HCEC 1CT (cell line): Measurements from ENCODE around the gene KLHL33.
A peak's percentile ranks its signal among the peaks of the same experiment; 100 is the strongest.

Source experiments
- DNase-seq: peaks from one replicate; pipeline ENCODE4 v3.0.0-alpha.2; 2017

The KLHL33 gene

GRCh38 chr14:20412876-20413743 lies 22.9 kb downstream of the KLHL33 start, which contains the start of gene TEP1:
TSS of gene TEP1 (minus strand) at chr14:20413501. CDS start at chr14:20408439, 5,062 bp downstream.
- peak; percentile 83 for DNase-seq

DNA sequence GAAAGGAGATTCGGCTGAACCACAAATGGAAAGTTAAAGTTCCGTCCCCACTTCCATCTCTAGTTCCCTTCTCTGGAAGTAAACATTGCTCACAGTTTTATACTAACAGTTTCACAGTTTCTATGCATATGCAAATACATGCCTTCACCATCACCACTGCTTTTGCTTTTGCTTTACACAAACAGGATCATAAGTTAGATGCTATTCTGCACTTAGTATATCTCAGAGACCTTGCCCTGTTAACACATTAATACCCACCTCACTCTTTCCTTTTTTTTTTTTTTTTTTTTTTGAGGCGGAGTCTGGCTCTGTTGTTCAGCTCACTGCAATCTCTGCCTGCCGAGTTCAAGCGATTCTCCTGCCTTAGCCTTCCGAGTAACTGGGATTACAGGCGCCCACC lies 23.6 kb downstream of the KLHL33 start:
- DNase-seq, result no peak

GRCh38 chr14:20409226-20409625 lies 26.7 kb downstream of the KLHL33 start:
- peak; percentile 61 for DNase-seq

DNA sequence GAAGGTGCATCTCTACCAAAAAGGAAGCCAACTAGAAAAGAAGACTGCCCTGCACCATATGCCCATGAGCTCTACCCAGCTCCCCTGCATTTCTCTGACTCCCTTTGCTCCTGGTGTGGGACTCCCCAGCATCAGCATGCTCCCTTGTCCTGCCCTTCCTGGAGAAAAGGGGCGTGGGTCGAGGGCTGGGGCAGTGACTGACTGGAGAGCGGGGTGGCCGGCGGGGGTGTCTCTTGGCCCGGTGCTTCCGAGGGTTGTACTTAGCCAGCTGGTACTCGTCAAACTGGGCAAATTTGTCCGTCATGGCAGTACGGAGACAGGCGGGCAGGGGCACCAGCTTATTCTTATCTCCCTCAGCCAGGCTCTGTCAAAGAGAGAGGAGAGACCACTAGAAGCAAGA lies 32.4 kb downstream of the KLHL33 start:
- DNase-seq, result no peak

- DNase-seq, result peak; percentile 21
Observed at GRCh38 chr14:20400965-20401593, 34.9 kb downstream of the KLHL33 start.

GRCh38 chr14:20400589-20400964 lies 35.4 kb downstream of the KLHL33 start:
- no peak for DNase-seq

DNA sequence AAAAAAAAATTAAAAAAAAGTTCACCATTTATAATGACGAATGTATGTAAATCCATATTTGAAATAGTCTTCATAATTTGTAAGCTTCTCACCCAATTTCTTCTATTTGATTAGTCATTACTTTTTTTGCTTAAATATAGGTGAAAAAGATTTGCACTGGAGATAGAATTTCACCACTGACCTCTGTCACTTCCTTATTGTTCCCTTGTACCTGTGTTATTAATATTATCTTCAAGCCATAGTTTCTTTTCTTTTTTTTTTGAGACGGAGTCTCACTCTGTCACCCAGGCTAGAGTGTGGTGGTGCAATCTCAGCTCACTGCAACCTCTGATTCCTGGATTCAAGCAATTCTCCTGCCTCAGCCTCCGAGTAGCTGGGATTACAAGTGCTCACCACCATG lies 38.5 kb downstream of the KLHL33 start:
- no peak for DNase-seq

GRCh38 chr14:20391505-20391904 lies 44.5 kb downstream of the KLHL33 start:
- no peak for DNase-seq

DNA sequence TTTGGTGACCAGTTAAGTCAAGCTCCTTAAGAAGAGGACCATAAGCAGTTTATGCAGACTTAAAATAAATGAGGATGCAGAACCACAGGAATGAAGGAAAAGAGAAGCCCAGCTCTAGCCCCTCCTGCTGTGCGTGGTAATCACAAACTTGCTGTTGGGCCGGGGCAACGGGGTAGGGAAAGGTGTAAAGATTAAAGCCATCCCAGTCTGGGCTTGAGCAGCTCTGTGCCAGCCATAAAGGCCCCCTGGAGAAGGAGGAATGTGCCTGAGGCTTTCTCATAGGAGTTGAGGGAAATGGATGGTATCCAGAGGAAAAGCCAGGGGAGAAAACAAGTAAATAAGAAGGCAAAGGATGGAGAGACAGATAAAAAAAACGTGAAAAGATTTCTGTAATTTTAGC lies 47.8 kb downstream of the KLHL33 start:
- DNase-seq, result no peak

DNA sequence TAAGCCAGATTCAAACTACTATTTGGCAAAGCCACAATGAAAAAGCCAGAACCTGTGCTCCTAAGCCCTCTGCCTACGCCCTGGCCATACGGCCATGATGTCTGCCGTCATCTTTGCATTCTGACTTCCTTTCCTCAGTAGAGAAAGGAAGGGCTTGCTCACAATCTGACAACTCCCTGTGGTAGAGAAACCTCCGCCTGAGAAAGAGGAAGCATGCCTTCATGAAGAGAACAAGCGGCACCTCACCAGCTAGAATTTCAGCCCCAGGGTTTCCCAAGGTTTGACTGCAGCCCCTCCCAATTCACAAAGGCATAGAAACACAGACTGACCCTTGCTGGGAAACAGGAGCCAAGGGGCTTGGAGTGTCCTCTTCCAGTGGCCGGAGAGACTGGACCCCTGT lies 48.4 kb downstream of the KLHL33 start:
- DNase-seq, result no peak

DNA sequence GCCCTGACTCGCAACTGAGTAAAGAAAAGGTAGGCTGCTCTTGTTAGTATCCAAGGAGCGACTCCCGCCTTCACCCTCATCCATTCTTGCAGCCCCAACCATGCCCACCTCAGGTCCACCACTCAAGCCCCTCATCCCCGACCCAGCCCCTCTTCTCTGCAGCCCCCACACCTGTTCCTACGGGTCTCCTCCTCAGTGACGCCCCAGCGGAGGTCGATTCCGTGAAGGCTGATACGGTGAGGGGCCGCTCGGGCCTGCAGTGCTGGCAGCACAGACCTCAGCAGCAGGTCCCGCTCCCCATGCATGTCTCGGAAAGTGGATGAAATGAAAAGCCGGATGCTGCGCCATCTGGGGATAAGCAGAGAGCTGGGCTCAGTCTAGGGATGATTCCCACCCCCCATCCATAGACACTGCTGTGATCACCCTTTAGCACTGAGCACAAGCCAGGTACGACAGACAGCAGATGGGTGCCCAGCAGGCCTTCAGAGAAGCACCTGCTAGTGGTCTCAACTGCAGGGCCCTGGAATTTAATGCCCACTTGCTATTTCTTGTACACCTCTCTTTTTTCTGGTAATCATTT lies 49.6 kb downstream of the KLHL33 start:
- no peak for DNase-seq

- DNase-seq, result no peak
Observed at GRCh38 chr14:20384886-20385285, 51.1 kb downstream of the KLHL33 start.

- no peak for DNase-seq
Observed at GRCh38 chr14:20384321-20384720, 51.6 kb downstream of the KLHL33 start.

DNA sequence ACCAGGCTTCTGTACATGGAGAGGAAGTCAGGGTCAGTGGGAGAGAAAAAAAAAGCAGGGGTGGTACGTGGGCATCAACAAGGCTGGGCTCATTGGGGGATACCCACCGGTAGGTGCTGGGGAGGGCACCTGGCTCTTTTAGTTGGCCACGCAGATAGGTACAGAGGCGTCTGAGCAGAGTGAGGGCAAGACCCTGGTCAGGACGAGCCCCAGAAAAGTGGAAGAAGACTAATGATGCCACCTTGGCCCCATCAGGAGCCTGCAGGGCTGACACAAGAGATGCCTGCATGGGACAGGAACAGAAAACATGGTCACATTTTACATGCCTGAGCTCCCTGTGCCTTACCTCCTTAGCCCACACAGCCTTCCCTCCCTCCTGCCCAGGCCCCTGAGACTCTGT lies 52.3 kb downstream of the KLHL33 start:
- DNase-seq, result no peak

DNA sequence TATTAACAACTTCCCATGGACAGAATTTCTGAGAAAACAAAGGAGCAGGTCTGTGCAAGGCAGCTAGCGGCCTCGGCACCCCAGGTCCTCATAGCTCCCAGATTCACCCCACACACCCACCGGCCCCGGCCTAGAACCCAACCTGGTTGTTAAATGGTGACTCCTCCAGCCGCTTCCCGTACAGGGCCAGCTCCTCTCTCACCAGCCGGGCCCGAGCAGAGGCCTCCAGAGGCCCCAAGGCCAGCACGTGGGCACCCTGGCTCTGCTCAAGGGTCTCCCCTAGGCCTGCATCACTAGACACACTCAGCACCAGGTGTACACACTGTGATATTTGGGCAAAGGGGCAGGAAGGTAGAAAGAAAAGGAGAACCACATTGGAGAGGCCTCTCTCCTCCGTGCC lies 52.9 kb downstream of the KLHL33 start:
- no peak for DNase-seq

GRCh38 chr14:20382526-20382925 lies 53.4 kb downstream of the KLHL33 start:
- no peak for DNase-seq

DNA sequence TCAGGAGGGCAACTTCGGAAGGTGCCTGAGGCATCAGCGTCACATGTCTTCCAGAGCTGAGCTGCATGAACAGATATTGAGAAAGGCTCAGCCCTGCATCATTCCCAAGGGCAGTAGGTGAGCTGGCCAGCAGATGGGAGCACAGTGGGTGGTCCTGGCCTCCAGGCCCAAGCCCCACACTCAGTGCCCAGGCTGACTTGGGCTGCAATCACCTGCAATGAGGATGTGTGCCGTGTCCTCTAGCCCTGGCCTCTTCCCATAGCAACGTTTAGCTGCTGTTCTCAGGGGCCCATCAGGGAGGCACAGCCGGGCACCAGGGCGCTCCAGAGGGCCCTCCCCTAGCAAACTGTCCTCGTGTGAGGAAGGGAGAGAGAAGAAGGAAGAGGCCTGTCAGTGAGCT lies 54.6 kb downstream of the KLHL33 start:
- DNase-seq, result no peak

DNA sequence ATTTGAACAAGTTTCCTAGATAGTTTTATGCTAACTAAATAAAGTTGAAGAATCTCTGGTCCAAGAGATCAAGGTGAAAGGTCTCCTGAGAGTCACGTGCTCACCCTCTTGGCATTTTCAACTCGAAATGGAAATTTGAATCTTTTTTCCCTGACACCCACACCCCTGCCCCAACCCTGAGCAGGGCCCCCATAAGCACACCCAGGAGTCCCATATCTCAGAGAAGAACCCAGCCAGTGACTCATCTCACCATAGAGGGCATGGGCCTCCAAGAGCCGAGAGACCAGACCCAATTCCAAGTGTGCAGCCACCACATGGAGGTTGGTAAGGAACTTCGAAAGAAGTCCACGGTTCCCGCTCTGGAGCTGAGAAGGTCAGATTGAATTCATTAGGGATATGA lies 55.3 kb downstream of the KLHL33 start:
- no peak for DNase-seq

GRCh38 chr14:20379743-20380142 lies 56.2 kb downstream of the KLHL33 start:
- DNase-seq, result no peak

DNA sequence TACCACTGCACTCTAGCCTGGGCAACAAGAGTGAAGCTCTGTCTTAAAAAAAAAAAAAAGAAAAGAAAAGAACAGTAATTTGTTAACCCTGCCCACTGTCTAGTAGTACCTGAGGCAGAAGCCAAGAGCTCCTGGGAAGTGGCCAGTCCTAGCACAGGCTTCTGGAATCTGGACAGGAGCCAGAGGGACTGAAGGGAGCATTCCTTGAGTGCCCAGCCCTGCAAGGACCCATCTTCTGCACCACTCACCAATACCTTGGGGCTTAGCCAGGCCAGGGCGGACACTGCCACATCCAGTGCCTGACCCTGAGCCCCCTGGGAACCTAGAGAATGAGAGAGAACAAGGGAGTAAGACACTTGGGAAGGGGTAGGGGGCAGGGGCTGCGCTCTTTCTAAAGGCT lies 58.8 kb downstream of the KLHL33 start:
- DNase-seq, result no peak

GRCh38 chr14:20376071-20376588 lies 59.8 kb downstream of the KLHL33 start:
- no peak for DNase-seq
